ENCODE measurements around the gene BMPR1A.

GRCh38 chr10:86953747-86954680 is 197.6 kb downstream of the BMPR1A start:
- no peak for TF ChIP-seq CTCF (conservative IDR thresholded peaks at IDR 0.05; ENCODE audit: low read length)
- TF ChIP-seq EZH2phosphoT487 (IDR thresholded peaks at IDR 0.05; ENCODE audit: borderline replicate concordance, low read depth, low read length), result no peak

All from OCI-LY7 (cell line).